GOT3 (cell line): ENCODE results near the gene RNU2-1.
"Not testable (repeated sequence)": the region's sequence is repeated elsewhere in the genome, so short reads cannot be mapped to it uniquely, and the experiment has no call there.

Experiments
- DNase-seq: peaks from one replicate; lab custom pipeline; 2025; ENCODE audit warnings: mixed read lengths; lab: John Stamatoyannopoulos, UW

RNU2-1 gene

DNA sequence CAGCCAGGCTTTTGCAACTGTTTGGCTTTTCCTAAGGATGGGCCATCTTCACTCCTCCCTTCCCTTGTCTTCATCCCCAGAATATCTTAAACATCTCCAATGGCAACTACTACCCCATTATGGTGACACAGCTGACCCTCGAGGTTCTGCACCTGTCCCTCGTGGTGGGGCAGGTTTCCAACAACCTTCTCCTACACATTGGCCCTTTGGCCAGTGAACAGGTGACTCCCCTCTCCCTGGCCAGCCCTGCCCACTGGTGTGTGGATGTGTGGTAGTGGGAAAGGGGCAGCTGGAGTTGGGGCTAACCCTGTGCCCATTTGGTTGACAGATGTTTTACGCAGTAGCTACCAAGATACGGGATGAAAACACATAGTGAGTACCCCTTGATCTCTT, 17.4 kb downstream of the RNU2-1 start:
- no peak for DNase-seq

DNA sequence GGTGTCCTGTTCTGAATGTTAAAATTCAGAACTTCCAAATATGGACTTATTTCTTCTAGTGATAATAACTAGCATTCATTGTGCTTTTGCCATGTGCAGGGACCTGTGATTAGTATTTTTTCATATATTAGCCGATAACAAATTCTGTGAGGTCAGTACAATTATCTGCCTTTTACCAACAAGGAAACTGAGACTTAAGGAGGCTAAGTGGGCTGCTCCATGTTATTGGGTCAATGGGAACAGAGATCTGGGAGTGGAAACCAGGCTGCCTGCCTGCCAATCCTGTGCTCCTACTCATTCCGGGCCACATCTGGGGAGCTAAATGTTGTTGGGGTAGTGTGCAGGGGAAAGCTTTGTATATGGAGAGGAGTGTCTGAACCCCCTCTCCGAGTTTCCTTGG, 18.4 kb downstream of the RNU2-1 start:
- DNase-seq: no peak

DNA sequence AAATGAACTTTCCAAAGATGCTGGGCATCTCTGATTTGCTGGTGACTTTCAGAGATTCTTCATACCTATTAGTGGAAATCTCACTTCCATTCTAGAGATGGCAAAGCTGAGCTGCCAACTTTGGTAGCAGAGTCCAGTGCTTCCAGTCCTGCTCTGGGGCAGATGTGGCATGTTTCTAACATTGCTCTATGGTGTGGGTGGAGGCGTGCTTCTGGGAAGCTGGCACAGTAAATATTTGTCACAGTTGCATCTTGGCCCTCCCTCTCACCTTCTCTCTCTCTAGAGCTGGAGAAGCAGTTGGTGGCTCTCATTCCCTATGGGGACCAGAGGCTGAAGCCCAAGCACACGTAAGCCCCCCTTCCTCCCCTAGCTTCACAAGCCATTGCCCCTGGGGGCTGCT, 20.2 kb downstream of the RNU2-1 start:
- DNase-seq: no peak

DNA sequence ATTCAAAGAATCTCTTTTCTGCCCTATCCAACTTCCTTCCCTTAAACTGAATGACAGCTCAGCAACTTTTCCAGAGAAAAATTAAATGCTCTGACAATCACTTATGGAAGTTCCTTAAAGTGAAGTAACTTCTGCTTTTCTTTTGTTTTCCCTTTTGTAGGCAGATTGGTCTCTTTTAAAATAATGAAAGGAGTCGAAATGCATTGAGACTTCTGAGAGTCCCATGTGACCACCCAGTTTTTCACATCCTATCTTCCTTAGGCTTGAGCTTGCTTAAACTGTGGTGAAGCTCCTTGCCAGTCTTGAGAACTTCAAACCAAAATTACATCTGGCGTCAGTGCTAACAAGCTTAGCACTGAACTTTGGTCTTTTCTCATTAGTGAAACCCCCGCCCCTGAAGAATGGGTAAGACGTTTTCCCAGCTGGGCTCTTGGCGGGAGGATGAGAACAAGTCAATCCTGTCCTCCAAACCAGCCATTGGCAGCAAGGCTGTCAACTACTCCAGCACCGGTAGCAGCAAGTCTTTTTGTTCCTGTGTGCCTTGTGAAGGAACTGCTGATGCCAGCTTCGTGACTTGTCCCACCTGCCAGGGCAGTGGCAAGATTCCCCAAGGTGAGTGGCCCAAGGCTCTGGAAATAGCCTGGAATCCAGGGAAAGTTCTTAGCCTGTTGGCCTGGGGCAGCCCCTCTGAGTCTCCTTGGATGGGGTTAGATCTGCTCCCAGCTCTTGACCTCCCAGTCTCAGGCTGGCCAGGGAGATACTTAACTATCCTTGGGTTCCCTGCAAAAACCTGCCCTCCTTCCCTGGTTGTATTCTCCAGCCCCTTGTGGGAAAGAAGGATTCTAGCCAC, 20.9 kb downstream of the RNU2-1 start:
- no peak for DNase-seq

DNA sequence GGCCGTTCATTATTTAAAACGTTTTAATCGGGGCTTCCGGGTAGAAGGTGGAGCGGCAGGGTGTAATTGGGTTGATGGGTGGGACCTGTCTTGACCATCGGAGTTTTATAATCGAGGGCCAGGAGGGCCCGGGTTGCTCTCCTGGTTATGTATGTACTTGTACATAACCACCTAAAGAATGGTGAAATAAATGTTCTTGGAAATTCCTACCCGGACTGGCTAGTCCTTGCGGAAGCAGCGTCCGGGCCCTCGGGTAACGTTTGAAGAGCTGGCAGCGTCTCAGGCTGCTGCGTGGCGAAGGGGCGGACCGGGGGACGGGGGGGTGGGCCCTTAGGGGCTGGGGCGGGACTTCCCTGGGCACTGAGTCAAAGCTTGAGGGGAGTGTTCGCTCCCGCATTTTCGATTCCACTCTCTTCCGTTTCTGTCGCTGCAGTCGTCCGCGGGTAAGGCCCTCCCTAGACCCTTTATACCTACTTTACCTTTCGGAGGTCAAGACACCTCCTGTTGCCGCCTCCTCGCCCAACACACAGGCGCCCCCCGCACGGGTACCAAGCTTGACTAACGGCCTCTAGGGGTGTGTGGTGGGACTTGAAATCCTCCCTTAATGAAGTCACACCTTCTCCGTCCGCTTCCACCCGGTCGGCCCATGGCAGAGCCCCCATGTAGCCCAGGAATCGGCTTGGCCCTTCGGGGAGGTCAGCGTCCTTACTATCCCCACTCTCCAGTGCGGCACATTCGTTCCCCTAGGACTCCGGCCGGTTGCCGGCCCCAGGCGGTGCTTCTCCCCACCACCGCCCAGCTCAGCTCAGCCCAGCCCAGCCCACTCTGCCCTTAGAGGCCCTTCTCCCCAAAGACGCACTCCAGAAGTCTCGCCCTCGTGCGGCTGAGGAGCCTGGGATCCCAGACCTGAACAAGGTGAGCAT, 22.0 kb downstream of the RNU2-1 start, which contains the start of gene TMEM106A:
Gene TMEM106A, plus strand, starts transcription at position 396 of the 923 bp plus-strand sequence. CDS start 1,167 bp downstream, outside the sequence.
- peak; percentile 39 for DNase-seq

DNA sequence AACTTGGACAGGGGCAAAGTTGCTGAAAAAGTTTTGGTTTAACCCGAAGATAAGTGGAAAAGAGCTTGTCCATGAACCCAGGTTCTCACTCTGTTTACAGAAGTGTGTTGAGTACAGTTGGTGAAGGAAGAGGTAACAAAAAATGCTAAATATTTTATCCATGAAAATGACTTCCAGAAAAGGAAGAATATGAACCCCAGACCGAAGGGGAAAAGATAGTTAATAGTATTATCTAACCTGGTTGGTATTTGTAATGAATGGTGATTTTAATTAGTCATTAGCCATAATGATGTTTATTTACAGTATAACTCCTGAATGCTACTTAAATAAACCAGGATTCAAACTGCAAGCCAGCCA, 22.7 kb downstream of the RNU2-1 start:
- DNase-seq: no peak

DNA sequence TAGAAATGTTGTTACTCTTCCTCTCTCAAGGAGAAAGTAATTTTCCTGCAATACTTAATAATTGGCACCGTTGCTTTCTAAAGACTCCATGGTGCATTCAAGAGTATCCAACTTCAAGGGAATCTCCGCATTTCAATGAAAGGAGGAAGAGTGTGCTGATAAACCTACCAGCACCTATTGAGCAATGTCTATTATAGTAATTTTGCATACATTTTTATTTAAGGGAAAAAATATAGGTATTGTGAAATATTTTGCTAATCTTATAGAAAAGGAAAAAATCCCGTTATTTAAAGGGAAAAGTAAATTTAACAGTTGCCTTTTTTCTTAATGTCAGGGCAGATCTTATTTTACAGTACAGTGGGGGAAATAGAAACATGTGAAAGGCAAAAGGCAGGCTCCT, 23.2 kb downstream of the RNU2-1 start:
- no peak for DNase-seq

DNA sequence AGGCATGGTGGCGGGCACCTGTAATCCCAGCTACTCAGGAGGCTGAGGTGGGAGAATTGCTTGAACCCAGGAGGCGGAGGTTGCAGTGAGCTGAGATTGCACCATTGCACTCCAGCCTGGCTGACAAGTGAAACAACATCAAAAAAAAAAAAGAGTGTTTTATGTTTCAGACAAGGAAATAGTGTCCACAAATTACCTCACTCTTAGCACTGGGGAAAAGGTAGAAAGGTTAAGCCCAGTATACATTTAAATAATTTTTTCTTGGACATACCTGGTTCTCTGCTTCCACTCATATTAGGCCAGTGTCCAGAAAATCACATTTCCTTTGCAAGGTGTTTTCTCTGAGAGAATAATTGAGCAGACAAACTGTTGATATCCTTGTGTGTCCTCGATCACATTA, 30.8 kb downstream of the RNU2-1 start:
- not testable (repeated sequence) for DNase-seq

DNA sequence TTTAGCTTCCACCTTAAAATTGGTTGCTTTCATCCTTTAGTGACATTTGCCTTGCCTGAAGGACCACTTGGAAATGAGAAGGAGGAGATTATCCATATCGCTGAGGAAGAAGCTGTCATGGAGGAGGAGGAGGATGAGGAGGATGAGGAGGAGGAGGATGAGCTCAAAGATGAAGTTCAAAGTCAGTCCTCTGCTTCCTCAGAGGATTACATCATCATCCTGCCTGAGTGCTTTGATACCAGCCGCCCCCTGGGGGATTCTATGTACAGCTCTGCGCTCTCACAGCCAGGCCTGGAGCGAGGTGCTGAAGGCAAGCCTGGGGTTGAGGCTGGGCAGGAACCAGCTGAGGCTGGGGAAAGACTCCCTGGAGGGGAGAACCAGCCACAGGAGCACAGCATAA, 33.6 kb downstream of the RNU2-1 start:
- DNase-seq: no peak

DNA sequence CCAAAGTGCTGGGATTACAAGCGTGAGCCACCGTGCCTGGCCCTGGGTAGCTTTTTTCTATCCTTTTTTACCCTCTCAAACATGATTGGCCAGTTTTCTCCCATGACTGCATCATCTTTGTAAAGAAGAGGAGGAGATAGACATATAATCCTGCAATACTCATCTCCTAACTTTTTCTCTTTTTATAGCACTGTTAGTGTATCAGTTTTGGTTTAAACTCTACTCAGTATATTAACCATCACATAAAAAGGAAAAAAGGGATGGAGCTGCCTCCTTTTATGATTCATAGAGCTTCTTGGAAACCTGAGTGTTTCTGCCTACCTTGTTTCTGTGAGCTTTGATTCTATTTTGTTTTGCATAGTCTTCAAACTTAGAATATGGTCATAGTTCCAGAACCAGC, 34.1 kb downstream of the RNU2-1 start:
- DNase-seq: no peak

DNA sequence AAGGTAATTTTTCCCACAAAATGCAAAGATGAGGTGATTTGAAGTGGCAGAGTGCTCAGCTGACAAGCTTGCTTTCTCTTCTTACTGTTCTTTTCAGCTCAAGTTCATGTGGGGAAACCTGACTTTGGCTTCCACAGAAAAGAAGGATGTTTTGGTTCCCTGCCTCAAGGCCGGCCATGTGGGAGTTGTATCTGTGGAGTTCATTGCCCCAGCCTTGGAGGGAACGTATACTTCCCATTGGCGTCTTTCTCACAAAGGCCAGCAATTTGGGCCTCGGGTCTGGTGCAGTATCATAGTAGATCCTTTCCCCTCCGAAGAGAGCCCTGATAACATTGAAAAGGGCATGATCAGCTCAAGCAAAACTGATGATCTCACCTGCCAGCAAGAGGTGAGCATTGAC, 40.5 kb downstream of the RNU2-1 start:
- no peak for DNase-seq

DNA sequence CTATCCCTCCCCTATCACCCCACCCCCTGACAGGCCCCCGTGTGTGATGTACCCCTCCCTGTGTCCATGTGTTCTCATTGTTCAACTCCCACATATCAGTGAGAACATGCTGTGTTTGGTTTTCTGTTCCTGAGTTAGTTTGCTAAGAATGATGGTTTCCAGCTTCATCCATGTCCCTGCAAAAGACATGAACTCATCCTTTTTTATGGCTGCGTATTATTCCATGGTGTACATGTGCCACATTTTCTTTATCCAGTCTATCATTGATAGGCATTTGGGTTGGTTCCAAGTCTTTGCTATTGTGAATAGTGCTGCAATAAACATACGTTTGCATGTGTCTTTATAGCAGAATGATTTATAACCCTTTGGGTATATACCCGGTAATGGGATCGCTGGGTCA, 47.1 kb downstream of the RNU2-1 start:
- DNase-seq: not testable (repeated sequence)

DNA sequence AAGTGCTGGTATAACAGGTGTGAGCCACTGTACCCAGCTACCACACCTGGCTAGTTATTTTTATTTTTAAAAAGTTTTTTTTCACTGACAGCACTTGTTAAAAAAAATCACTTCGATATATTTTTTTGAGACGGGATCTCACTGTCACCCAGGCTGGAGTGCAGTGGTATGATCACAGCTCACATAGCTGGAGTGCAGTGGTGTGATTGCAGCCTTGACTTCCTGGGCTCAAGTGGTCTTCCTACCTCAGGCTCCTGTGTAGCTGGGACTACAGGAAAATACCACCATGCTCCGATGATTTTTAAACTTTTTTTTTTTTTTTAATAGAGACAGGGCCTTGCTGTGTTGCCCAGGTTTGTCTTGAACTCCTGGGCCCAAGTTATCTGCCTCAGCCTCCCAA, 49.9 kb downstream of the RNU2-1 start:
- DNase-seq: no peak
